ENCODE data around the gene MAPK10. TPM values are rescaled to one million over a fixed set of nuclear protein-coding genes. Genes with fewer than 3 reads are reported as not detected.
"Not testable (repeated sequence)": the region's sequence is repeated elsewhere in the genome, so short reads cannot be mapped to it uniquely, and the experiment has no call there.

MAPK10 gene
- total RNA-seq, 1 donor from 2014 or later: 123 TPM

DNA sequence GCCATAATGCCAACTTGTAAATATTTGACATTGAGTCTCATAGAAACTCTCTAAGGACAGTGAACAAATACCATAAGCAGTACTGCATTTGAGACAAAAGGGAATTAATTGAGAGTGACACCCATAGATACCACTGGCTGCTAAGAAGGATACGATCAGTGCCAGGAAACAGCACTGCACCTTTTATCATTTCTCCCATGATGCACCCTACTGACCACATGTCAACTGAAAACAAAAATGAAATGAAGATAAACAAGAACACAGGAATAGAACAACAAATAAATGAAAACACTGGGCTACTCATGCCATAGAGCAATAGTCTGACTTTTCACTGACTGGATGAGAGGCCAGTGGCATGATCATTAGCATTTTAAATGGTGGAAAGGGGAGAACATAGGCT, 270.8 kb downstream of the MAPK10 start:
- intact Hi-C loops (cut with DNase I): no loop called here
- Histone ChIP-seq H3K27ac (no peak overlapping the region), H3K27me3 (no peaks in the 10 kb centered on the region), H3K4me1 (no peaks in the 10 kb centered on the region), H3K4me3 (no peak overlapping the region), H3K9me3 (no peaks in the 10 kb centered on the region), H3K36me3 (no peaks in the 10 kb centered on the region)
- DNase-seq (ENCODE audit: extremely low spot score in 2 of 2): no peak
- TF ChIP-seq, protein P1, sequence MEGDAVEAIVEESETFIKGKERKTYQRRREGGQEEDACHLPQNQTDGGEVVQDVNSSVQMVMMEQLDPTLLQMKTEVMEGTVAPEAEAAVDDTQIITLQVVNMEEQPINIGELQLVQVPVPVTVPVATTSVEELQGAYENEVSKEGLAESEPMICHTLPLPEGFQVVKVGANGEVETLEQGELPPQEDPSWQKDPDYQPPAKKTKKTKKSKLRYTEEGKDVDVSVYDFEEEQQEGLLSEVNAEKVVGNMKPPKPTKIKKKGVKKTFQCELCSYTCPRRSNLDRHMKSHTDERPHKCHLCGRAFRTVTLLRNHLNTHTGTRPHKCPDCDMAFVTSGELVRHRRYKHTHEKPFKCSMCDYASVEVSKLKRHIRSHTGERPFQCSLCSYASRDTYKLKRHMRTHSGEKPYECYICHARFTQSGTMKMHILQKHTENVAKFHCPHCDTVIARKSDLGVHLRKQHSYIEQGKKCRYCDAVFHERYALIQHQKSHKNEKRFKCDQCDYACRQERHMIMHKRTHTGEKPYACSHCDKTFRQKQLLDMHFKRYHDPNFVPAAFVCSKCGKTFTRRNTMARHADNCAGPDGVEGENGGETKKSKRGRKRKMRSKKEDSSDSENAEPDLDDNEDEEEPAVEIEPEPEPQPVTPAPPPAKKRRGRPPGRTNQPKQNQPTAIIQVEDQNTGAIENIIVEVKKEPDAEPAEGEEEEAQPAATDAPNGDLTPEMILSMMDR (IDR thresholded peaks at IDR 0.05): no peak
- no peak for TF ChIP-seq POLR2AphosphoS5 (IDR thresholded peaks at IDR 0.05; ENCODE audit: insufficient read depth in 1 of 2, low read depth in 1 of 2)
- TF ChIP-seq POLR2A (IDR thresholded peaks at IDR 0.05): no peak

DNA sequence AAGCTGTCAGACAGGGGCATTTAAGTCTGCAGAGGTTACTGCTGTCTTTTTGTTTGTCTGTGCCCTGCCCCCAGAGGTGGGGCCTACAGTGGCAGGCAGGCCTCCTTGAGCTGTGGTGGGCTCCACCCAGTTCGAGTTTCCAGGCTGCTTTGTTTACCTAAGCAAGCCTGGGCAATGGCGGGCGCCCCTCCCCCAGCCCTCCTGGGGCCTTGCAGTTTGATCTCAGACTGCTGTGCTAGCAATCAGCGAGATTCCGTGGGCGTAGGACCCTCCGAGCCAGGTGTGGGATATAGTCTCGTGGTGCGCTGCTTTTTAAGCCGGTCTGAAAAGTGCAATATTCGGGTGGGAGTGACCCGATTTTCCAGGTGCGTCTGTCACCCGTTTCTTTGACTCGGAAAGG, 284.1 kb downstream of the MAPK10 start:
- H3K4me3 ChIP-seq; intact Hi-C loops (cut with DNase I); H3K9me3 ChIP-seq; H3K4me1 ChIP-seq; H3K36me3 ChIP-seq; DNase-seq (ENCODE audit: extremely low spot score in 2 of 2); H3K27ac ChIP-seq; H3K27me3 ChIP-seq: not testable (repeated sequence)

DNA sequence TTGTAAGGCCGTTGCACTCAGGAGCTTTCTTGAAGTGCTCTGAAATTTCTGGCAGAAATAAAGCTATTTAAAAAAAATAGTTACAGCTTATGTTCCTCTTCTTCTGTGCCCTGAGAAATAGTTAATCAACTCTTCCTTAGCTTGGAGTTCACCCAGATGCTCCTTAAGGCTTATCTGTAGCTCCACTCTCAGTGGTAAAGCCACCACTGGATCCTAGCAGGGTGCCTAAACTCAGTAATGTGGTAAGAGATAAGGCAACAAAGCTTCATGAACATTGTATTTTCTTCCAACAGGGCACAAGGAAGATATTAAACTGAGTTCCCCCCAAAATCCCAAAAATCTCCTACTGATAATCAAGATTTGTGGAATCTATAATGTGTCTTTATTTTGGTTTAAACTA, 299.5 kb downstream of the MAPK10 start:
- no peak for DNase-seq (ENCODE audit: extremely low spot score in 2 of 2)
- H3K4me3 ChIP-seq: no peak overlapping the region
- no peaks in the 10 kb centered on the region for H3K9me3 ChIP-seq
- H3K27me3 ChIP-seq: no peaks in the 10 kb centered on the region
- intact Hi-C loops (cut with DNase I): no loop called here
- no peaks in the 10 kb centered on the region for H3K4me1 ChIP-seq
- H3K27ac ChIP-seq: no peak overlapping the region
- peaks cover 0 to 5% of the 10 kb centered on the region in 2 donors for H3K36me3 ChIP-seq
- no peak for TF ChIP-seq POLR2A (IDR thresholded peaks at IDR 0.05)
- TF ChIP-seq, protein P1 (IDR thresholded peaks at IDR 0.05): no peak
- TF ChIP-seq POLR2AphosphoS5 (IDR thresholded peaks at IDR 0.05; ENCODE audit: insufficient read depth in 1 of 2, low read depth in 1 of 2): no peak

DNA sequence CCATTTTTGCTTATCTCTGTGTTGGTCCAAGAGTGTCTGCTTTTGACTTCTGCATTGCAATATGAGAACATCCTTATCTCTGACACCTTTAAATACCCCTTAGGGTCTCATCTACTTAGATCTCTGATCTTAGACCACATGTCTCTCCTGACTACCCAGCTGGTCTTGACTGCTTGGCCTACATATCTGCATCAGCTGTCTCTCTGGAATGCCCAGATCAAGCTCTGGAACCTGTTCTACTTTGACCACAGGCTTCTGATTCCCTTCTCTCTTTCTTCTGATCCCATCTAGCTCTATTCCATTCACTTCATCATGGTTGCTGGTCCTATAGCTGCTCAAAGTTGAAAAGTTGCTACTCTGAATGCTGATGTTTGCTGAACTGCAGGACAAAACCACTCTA, 301.2 kb downstream of the MAPK10 start:
- TF ChIP-seq POLR2A (IDR thresholded peaks at IDR 0.05): no peak
- TF ChIP-seq, protein P1 (IDR thresholded peaks at IDR 0.05): no peak
- Histone ChIP-seq H3K27ac (no peak overlapping the region), H3K4me1 (no peaks in the 10 kb centered on the region), H3K27me3 (no peaks in the 10 kb centered on the region), H3K9me3 (no peaks in the 10 kb centered on the region), H3K36me3 (peaks cover 0 to 5% of the 10 kb centered on the region in 2 donors), H3K4me3 (no peak overlapping the region)
- intact Hi-C loops (cut with DNase I): no loop called here
- DNase-seq (ENCODE audit: extremely low spot score in 2 of 2): no peak

DNA sequence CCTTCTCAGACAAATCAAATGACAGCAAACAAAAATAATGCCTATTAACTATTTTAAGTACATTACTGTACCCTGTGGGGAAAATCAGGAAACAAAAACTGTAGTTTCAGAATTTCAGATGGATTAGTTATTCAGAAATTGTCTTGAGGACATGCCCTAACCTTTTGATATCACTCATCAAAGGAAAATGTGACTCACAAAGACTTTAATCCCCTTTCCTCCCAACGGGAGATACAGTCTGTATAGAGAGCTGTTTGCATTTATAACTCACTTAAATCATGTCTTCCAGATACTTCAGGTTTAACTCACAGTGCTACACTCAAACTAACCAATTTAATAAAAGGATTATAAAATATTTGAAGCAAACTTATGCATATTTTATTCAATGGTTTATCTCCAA, 304.0 kb downstream of the MAPK10 start:
- TF ChIP-seq POLR2A (IDR thresholded peaks at IDR 0.05) (no peak), POLR2AphosphoS5 (IDR thresholded peaks at IDR 0.05; ENCODE audit: insufficient read depth in 1 of 2, low read depth in 1 of 2) (no peak)
- TF ChIP-seq, protein P1 (IDR thresholded peaks at IDR 0.05): no peak
- intact Hi-C loops (cut with DNase I): no loop called here
- no peak for DNase-seq (ENCODE audit: extremely low spot score in 2 of 2)
- Histone ChIP-seq H3K27me3 (no peaks in the 10 kb centered on the region), H3K36me3 (no peaks in the 10 kb centered on the region), H3K9me3 (no peaks in the 10 kb centered on the region), H3K4me3 (no peak overlapping the region), H3K27ac (no peak overlapping the region), H3K4me1 (no peaks in the 10 kb centered on the region)
